OCI-LY3 (cell line): Measurements from ENCODE around the gene PLB1.
"Not testable (repeated sequence)": the region's sequence is repeated elsewhere in the genome, so short reads cannot be mapped to it uniquely, and the experiment has no call there.

Source experiments
- H2AFZ ChIP-seq: fragments of 200-600, 300-600 bp; shearing (Covaris generic); 2 replicates; pipeline ENCODE4 v1.6.0; 2014; ENCODE audit warnings: antibody characterized with exemption, low read depth, low read length
- H3K27ac ChIP-seq: fragments of 200-600, 300-600 bp; sonication (generic); 2 replicates; pipeline ENCODE4 v1.5.1; 2014; ENCODE audit warnings: mild to moderate bottlenecking, low read length, moderate library complexity, mixed read lengths
- H3K27me3 ChIP-seq: fragments of 200-600, 300-600 bp; sonication (generic); 2 replicates; pipeline ENCODE4 v1.6.1; 2014; ENCODE audit warnings: low read depth, low read length, mixed read lengths
- H3K36me3 ChIP-seq: fragments of 200-600, 300-600 bp; sonication (generic); replicated peaks from 2 replicates; pipeline ENCODE3; 2014; ENCODE audit warnings: low read depth, low read length, mixed read lengths
- H3K4me1 ChIP-seq: fragments of 300-600, 200-600 bp; sonication (generic); 2 replicates; pipeline ENCODE4 v1.6.1; 2014; ENCODE audit warnings: low read length, mixed read lengths
- H3K4me2 ChIP-seq: fragments of 200-600, 300-600 bp; sonication (generic); 2 replicates; pipeline ENCODE4 v1.6.1; 2014; ENCODE audit warnings: low read length, mixed read lengths
- H3K4me3 ChIP-seq: fragments of 300-600, 200-600 bp; sonication (generic); 2 replicates; pipeline ENCODE4 v1.5.1; 2014; ENCODE audit warnings: antibody characterized with exemption, mild to moderate bottlenecking, low read length, moderate library complexity
- H3K79me2 ChIP-seq: fragments of 300-600, 200-600 bp; shearing (Covaris generic); 2 replicates; pipeline ENCODE4 v1.6.1; 2014; ENCODE audit warnings: mild to moderate bottlenecking, low read length, mixed read lengths
- H3K9ac ChIP-seq: fragments of 300-600, 200-600 bp; shearing (Covaris generic); 2 replicates; pipeline ENCODE4 v1.6.0; 2014; ENCODE audit warnings: mild to moderate bottlenecking, low read length, moderate library complexity
- H3K9me3 ChIP-seq: fragments of 200-600, 300-600 bp; shearing (Covaris generic); 2 replicates; pipeline ENCODE4 v1.6.1; 2014; ENCODE audit warnings: low read length, mixed read lengths; ENCODE audit not compliant: insufficient read depth
- H4K20me1 ChIP-seq: fragments of 200-600, 300-600 bp; sonication (generic); 2 replicates; pipeline ENCODE4 v1.6.1; 2016; ENCODE audit warnings: low read length, mixed read lengths; ENCODE audit not compliant: insufficient read depth
- EZH2phosphoT487 ChIP-seq: fragments of 200-600 bp; shearing (Covaris generic); IDR thresholded peaks from 2 replicates; pipeline ENCODE4 v1.6.1; 2018; ENCODE audit warnings: antibody characterized with exemption, mixed run types, low read depth
- TF ChIP-seq, protein P1 (sequence below): fragments of 200-600, 300-600 bp; sonication (generic); IDR thresholded peaks from 2 replicates; pipeline ENCODE4 v1.5.1; 2014; ENCODE audit warnings: antibody characterized with exemption, low read length, low read depth

The PLB1 gene

DNA sequence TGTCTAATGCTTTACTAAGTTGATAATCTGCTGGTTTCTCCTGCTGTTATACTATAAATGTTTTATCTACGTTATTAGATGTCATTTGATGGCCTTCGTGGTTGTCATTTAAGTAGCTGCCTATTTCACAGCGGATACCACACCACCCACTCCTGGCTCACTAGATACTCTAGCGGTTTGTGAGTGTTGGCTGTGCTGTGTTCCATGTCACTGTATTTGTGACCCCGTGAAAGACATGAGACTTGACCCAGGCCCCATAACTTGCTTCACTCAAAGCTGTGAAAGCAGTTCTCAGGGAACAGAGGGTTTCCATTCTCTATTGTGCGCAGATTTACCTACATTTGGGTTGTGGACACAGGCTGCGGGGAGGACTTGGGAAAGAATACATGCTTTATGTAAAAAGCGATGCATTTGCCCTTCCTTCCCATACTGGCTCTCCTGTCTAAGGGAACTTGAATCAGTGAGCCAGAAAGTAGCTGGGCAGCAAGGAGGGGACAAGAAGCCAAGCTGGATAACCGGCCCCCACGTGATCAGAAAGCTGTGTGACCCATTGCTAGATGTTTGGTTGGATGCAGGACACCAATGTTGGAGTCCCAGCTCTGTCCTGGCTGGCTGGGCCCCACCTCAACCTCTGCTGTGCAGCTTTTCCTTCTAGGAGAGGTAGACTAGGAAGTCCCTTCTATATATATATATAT is 52.2 kb downstream of the PLB1 start:
- Histone ChIP-seq H4K20me1 (no peaks in the 10 kb centered on the region), H3K4me2 (no peak overlapping the region), H3K9ac (no peak overlapping the region), H3K79me2 (no peaks in the 10 kb centered on the region), H3K4me3 (no peak overlapping the region), H3K27me3 (peaks cover 6% of the 10 kb centered on the region), H3K36me3 (no peaks in the 10 kb centered on the region), H2AFZ (no peak overlapping the region), H3K27ac (no peak overlapping the region), H3K4me1 (no peaks in the 10 kb centered on the region), H3K9me3 (no peaks in the 10 kb centered on the region)
- TF ChIP-seq, protein P1, sequence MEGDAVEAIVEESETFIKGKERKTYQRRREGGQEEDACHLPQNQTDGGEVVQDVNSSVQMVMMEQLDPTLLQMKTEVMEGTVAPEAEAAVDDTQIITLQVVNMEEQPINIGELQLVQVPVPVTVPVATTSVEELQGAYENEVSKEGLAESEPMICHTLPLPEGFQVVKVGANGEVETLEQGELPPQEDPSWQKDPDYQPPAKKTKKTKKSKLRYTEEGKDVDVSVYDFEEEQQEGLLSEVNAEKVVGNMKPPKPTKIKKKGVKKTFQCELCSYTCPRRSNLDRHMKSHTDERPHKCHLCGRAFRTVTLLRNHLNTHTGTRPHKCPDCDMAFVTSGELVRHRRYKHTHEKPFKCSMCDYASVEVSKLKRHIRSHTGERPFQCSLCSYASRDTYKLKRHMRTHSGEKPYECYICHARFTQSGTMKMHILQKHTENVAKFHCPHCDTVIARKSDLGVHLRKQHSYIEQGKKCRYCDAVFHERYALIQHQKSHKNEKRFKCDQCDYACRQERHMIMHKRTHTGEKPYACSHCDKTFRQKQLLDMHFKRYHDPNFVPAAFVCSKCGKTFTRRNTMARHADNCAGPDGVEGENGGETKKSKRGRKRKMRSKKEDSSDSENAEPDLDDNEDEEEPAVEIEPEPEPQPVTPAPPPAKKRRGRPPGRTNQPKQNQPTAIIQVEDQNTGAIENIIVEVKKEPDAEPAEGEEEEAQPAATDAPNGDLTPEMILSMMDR = no peak
- no peak for TF ChIP-seq EZH2phosphoT487

DNA sequence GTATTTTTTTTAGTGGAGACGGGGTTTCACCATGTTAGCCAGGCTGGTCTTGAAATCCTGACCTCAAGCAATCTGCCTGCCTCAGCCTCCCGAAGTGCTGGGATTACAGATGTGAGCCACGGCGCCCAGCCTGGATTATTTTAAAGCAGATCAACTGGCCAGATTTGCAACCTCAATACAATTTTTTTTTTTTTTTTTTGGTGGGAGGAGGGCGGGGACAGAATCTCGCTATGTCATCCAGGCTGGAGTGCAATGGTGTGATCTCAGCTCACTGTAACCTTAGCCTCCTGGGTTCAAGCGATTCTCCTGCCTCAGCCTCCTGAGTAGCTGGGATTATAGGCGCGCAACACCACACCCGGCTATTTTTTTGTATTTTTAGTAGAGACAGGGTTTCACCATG is 54.5 kb downstream of the PLB1 start:
- H3K27ac ChIP-seq, H3K9ac ChIP-seq, H3K9me3 ChIP-seq, H2AFZ ChIP-seq, H3K4me2 ChIP-seq, H3K79me2 ChIP-seq, H3K36me3 ChIP-seq, H4K20me1 ChIP-seq, H3K4me3 ChIP-seq, H3K4me1 ChIP-seq, H3K27me3 ChIP-seq: not testable (repeated sequence)

DNA sequence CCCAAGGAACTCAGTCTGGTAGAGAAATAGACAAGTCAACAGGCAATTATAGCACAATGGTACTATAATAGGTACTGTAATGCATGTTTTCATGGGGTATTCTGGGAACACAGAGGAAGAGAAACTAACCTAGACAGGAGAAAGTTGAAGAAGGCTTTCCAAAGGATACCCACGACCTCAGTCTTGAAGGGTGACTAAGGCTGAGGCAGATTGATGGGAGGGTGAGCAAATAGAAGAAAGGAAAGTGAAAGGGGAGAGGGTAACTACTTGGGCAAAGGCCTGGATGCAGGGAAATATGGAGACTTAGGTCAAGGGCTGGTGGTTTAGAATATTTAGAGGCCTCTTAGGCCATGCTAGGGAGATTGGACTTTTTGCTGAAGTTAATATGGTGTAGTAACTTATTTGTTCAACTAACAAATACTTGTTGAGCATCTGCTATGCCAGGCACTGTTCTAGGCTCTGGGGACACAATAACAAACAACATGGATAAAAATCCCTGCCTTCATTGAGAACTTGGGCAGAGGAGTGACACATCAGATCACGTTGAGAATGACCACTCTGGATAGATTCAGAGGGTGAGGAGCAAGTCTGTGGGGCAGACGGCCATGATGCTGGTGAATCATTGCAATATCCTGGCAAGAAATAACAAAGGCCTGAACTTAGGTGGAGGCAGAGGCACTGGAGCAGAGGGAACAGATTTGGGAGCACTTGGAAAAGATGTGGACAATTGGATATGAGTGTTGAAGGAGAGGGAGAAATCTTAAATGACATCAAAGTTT is 56.4 kb downstream of the PLB1 start:
- no peaks in the 10 kb centered on the region for H3K27me3 ChIP-seq
- H3K27ac ChIP-seq = no peak overlapping the region
- H4K20me1 ChIP-seq = no peaks in the 10 kb centered on the region
- no peak overlapping the region for H3K4me2 ChIP-seq
- no peak overlapping the region for H2AFZ ChIP-seq
- no peaks in the 10 kb centered on the region for H3K79me2 ChIP-seq
- no peaks in the 10 kb centered on the region for H3K4me1 ChIP-seq
- no peaks in the 10 kb centered on the region for H3K9me3 ChIP-seq
- no peak overlapping the region for H3K4me3 ChIP-seq
- H3K9ac ChIP-seq = no peak overlapping the region
- H3K36me3 ChIP-seq = no peaks in the 10 kb centered on the region
- TF ChIP-seq, protein P1 = no peak
- TF ChIP-seq EZH2phosphoT487 = no peak

DNA sequence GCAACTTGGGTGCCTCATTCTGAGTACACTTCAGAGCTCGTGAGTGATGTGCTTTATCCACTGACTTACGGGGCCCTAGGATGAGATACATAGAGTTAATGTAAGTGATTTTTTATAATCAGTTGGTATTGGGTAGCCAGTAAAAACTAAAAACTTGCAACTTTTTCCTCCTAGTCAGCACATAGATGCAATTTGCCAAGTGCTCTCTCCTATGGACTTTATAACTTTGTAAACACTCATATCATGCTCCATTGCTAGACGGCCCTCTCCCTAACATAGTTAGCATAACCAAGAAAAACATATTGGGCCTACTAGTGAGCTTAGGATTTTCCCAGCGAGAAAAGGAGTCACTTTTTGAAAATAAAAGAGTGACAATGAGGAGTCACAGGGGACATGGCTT is 60.4 kb downstream of the PLB1 start:
- no peaks in the 10 kb centered on the region for H3K9me3 ChIP-seq
- H3K4me3 ChIP-seq = no peak overlapping the region
- H3K27me3 ChIP-seq = no peaks in the 10 kb centered on the region
- H4K20me1 ChIP-seq = no peaks in the 10 kb centered on the region
- H2AFZ ChIP-seq = no peak overlapping the region
- H3K9ac ChIP-seq = no peak overlapping the region
- no peak overlapping the region for H3K4me2 ChIP-seq
- TF ChIP-seq EZH2phosphoT487 = no peak
- TF ChIP-seq, protein P1 = no peak
- H3K36me3 ChIP-seq = no peaks in the 10 kb centered on the region
- no peaks in the 10 kb centered on the region for H3K79me2 ChIP-seq
- H3K4me1 ChIP-seq = peaks cover 4% of the 10 kb centered on the region; the same call in 1 of the 2 replicates
- no peak overlapping the region for H3K27ac ChIP-seq
